SH-SY5Y (cell line): ENCODE measurements around the gene MAPK8IP3.

Experiments used
- GATA2 ChIP-seq: IDR thresholded peaks from 2 replicates; pipeline ENCODE4 v1.6.1; 2011; ENCODE audit warnings: mild to moderate bottlenecking, low read depth, low read length
- GATA3 ChIP-seq: IDR thresholded peaks from 2 replicates; pipeline ENCODE4 v1.6.1; 2011; ENCODE audit warnings: low read depth, mild to moderate bottlenecking, low read length, moderate library complexity

- TF ChIP-seq GATA2: no peak
- TF ChIP-seq GATA3: no peak
Observed at GRCh38 chr16:1707193-1707790, 1.3 kb downstream of the MAPK8IP3 start.
